HEK293 (cell line): Measurements from ENCODE around the gene TIGIT.

Experiments
- CTCF ChIA-PET: fragments of 350-600 bp; formaldehyde crosslinking; extraction: SDS; loops from one replicate; lab custom pipeline; 2021; ENCODE audit warnings: antibody characterized with exemption; lab: Yijun Ruan, JAX
- POLR2A ChIA-PET: fragments of 300-600 bp; formaldehyde crosslinking; extraction: SDS; loops from one replicate; lab custom pipeline; 2020; ENCODE audit warnings: antibody characterized with exemption, inconsistent platforms; lab: Yijun Ruan, JAX
- H3K27ac ChIP-seq: fragments of 200-500 bp; sonication (Bioruptor generic); 2 replicates; pipeline ENCODE4 v1.5.1; 2014; ENCODE audit warnings: low read depth, low read length, control low read depth, inconsistent platforms; ENCODE audit errors: extremely low read depth
- H3K36me3 ChIP-seq, 2 experiments: fragments of 200-500 bp in 1 of 2; sonication (Bioruptor generic) in 1 of 2; 1 replicate in 1 of 2; 2 replicates in 1 of 2; pipeline ENCODE4 v1.5.1; 2014 to 2017; ENCODE audit warnings: inconsistent platforms in 2 of 2, low read length in 2 of 2; ENCODE audit not compliant: control insufficient read depth in 2 of 2, insufficient read depth in 1 of 2
- H3K4me1 ChIP-seq: fragments of 200-500 bp; sonication (Bioruptor generic); 2 replicates; pipeline ENCODE4 v1.5.1; 2014; ENCODE audit warnings: mild to moderate bottlenecking, low read length, inconsistent platforms; ENCODE audit not compliant: control insufficient read depth, insufficient read depth
- H3K4me3 ChIP-seq: 2 replicates; pipeline ENCODE4 v1.5.1; 2011; ENCODE audit warnings: low read depth, mild to moderate bottlenecking, control low read depth, low read length, moderate library complexity
- H3K9me3 ChIP-seq: fragments of 200-500 bp; sonication (Bioruptor generic); 2 replicates; pipeline ENCODE4 v1.5.1; 2014; ENCODE audit warnings: low read depth, low read length, inconsistent platforms; ENCODE audit not compliant: control insufficient read depth, insufficient read depth
- AEBP2 ChIP-seq: fragments of 450-650 bp; formaldehyde crosslinking; IDR thresholded peaks from 2 replicates; pipeline ENCODE4 v1.5.1; 2016; ENCODE audit warnings: missing biosample characterization, missing genetic modification characterization, borderline replicate concordance
- BCL11A ChIP-seq: fragments of 450-650 bp; formaldehyde crosslinking; IDR thresholded peaks from 2 replicates; pipeline ENCODE4 v1.5.1; 2016; ENCODE audit warnings: low read depth, missing biosample characterization, missing genetic modification characterization
- GFI1B ChIP-seq: fragments of 450-650 bp; formaldehyde crosslinking; IDR thresholded peaks from 2 replicates; pipeline ENCODE4 v1.5.1; 2016; ENCODE audit warnings: missing biosample characterization, missing genetic modification characterization
- MYNN ChIP-seq: fragments of 450-650 bp; formaldehyde crosslinking; IDR thresholded peaks from 2 replicates; pipeline ENCODE4 v1.5.1; 2016; ENCODE audit warnings: missing biosample characterization, missing genetic modification characterization, borderline replicate concordance
- MZF1 ChIP-seq: fragments of 450-650 bp; formaldehyde crosslinking; IDR thresholded peaks from 2 replicates; pipeline ENCODE4 v1.5.1; 2017; ENCODE audit warnings: missing biosample characterization, missing genetic modification characterization, borderline replicate concordance
- PRDM4 ChIP-seq: fragments of 450-650 bp; formaldehyde crosslinking; IDR thresholded peaks from 2 replicates; pipeline ENCODE4 v1.5.1; 2017; ENCODE audit warnings: missing biosample characterization, missing genetic modification characterization
- REPIN1 ChIP-seq: fragments of 450-650 bp; formaldehyde crosslinking; IDR thresholded peaks from 2 replicates; pipeline ENCODE4 v1.5.1; 2017; ENCODE audit warnings: missing biosample characterization, missing genetic modification characterization, low read depth
- SCRT1 ChIP-seq: fragments of 450-650 bp; formaldehyde crosslinking; IDR thresholded peaks from 2 replicates; pipeline ENCODE4 v1.5.1; 2016; ENCODE audit warnings: missing biosample characterization, missing genetic modification characterization, borderline replicate concordance
- SP3 ChIP-seq: fragments of 450-650 bp; formaldehyde crosslinking; IDR thresholded peaks from 2 replicates; pipeline ENCODE4 v1.5.1; 2016; ENCODE audit warnings: missing biosample characterization, missing genetic modification characterization
- ZBTB44 ChIP-seq: fragments of 450-650 bp; IDR thresholded peaks from 2 replicates; pipeline ENCODE4 v1.5.1; 2018; ENCODE audit warnings: missing biosample characterization, mild to moderate bottlenecking, missing genetic modification characterization
- ZFP37 ChIP-seq: fragments of 450-650 bp; formaldehyde crosslinking; IDR thresholded peaks from 2 replicates; pipeline ENCODE4 v1.5.1; 2016; ENCODE audit warnings: missing biosample characterization, missing genetic modification characterization
- ZNF121 ChIP-seq: fragments of 450-650 bp; formaldehyde crosslinking; IDR thresholded peaks from 2 replicates; pipeline ENCODE4 v1.5.1; 2016; ENCODE audit warnings: missing biosample characterization, missing genetic modification characterization
- ZNF140 ChIP-seq: fragments of 450-650 bp; formaldehyde crosslinking; IDR thresholded peaks from 2 replicates; pipeline ENCODE4 v1.5.1; 2016; ENCODE audit warnings: missing biosample characterization, missing genetic modification characterization
- ZNF280C ChIP-seq: fragments of 450-650 bp; formaldehyde crosslinking; IDR thresholded peaks from 2 replicates; pipeline ENCODE4 v1.5.1; 2016; ENCODE audit warnings: missing biosample characterization, missing genetic modification characterization
- ZNF350 ChIP-seq: fragments of 450-650 bp; formaldehyde crosslinking; IDR thresholded peaks from 2 replicates; pipeline ENCODE4 v1.5.0; 2017; ENCODE audit warnings: missing biosample characterization, mild to moderate bottlenecking, missing genetic modification characterization
- ZNF394 ChIP-seq: fragments of 450-650 bp; formaldehyde crosslinking; IDR thresholded peaks from 2 replicates; pipeline ENCODE4 v1.5.1; 2016; ENCODE audit warnings: missing biosample characterization, missing genetic modification characterization, mild to moderate bottlenecking, moderate library complexity, borderline replicate concordance
- ZNF473 ChIP-seq: fragments of 450-650 bp; formaldehyde crosslinking; IDR thresholded peaks from 2 replicates; pipeline ENCODE4 v1.5.1; 2017; ENCODE audit warnings: missing biosample characterization, missing genetic modification characterization
- ZNF529 ChIP-seq: fragments of 450-650 bp; formaldehyde crosslinking; IDR thresholded peaks from 2 replicates; pipeline ENCODE4 v1.5.1; 2017; ENCODE audit warnings: missing genetic modification characterization, missing biosample characterization; ENCODE audit not compliant: insufficient replicate concordance
- ZNF558 ChIP-seq: fragments of 450-650 bp; formaldehyde crosslinking; IDR thresholded peaks from 2 replicates; pipeline ENCODE4 v1.5.1; 2016; ENCODE audit warnings: missing biosample characterization, missing genetic modification characterization
- ZNF610 ChIP-seq: fragments of 450-650 bp; formaldehyde crosslinking; IDR thresholded peaks from 2 replicates; pipeline ENCODE4 v1.5.1; 2016; ENCODE audit warnings: missing biosample characterization, missing genetic modification characterization, borderline replicate concordance
- ZNF624 ChIP-seq: fragments of 450-650 bp; formaldehyde crosslinking; IDR thresholded peaks from 2 replicates; pipeline ENCODE4 v1.5.1; 2017; ENCODE audit warnings: missing biosample characterization, missing genetic modification characterization
- ZNF677 ChIP-seq: fragments of 450-650 bp; IDR thresholded peaks from 2 replicates; pipeline ENCODE4 v1.5.0; 2018; ENCODE audit warnings: missing biosample characterization, mild to moderate bottlenecking, missing genetic modification characterization, moderate library complexity
- ZNF776 ChIP-seq: fragments of 450-650 bp; formaldehyde crosslinking; IDR thresholded peaks from 2 replicates; pipeline ENCODE4 v1.5.0; 2017; ENCODE audit warnings: missing biosample characterization, missing genetic modification characterization, borderline replicate concordance
- ZNF785 ChIP-seq: fragments of 450-650 bp; formaldehyde crosslinking; IDR thresholded peaks from 2 replicates; pipeline ENCODE4 v1.5.1; 2016; ENCODE audit warnings: missing biosample characterization, missing genetic modification characterization
- ZSCAN18 ChIP-seq: fragments of 450-650 bp; formaldehyde crosslinking; IDR thresholded peaks from 2 replicates; pipeline ENCODE4 v1.5.1; 2016; ENCODE audit warnings: missing biosample characterization, missing genetic modification characterization
- ZSCAN23 ChIP-seq: fragments of 450-650 bp; formaldehyde crosslinking; IDR thresholded peaks from 2 replicates; pipeline ENCODE4 v1.5.1; 2016; ENCODE audit warnings: missing biosample characterization, missing genetic modification characterization

The TIGIT gene

GRCh38 chr3:114308377-114308776 lies 14.5 kb downstream of the TIGIT start (continued):
- no peak for TF ChIP-seq AEBP2 (tag by site-specific recombination)
- TF ChIP-seq PRDM4: no peak
- TF ChIP-seq ZNF610 (tag by site-specific recombination): no peak
- TF ChIP-seq BCL11A (tag by site-specific recombination): no peak
- TF ChIP-seq ZNF350 (tag by site-specific recombination): no peak
- no peak for TF ChIP-seq REPIN1 (tag by site-specific recombination)
- TF ChIP-seq ZNF785: no peak
- TF ChIP-seq ZNF473 (tag by site-specific recombination): no peak
- TF ChIP-seq GFI1B (tag by site-specific recombination): no peak

- no peak overlapping the region for H3K27ac ChIP-seq
- CTCF ChIA-PET: interaction anchor here (1.6 kb wide), 1 partner anchor 18 kb away, joined by 4 read pairs; no protein-coding TSS in a partner anchor
- no peaks in the 10 kb centered on the region for H3K4me1 ChIP-seq
- no peaks in the 10 kb centered on the region for H3K9me3 ChIP-seq
- POLR2A ChIA-PET: no interaction called here
- H3K4me3 ChIP-seq: no peak overlapping the region
- TF ChIP-seq ZNF140 (tag by site-specific recombination) (no peak), ZNF776 (tag by site-specific recombination) (no peak), ZNF394 (tag by site-specific recombination) (no peak), ZNF473 (tag by site-specific recombination) (no peak), ZNF677 (tag by site-specific recombination) (no peak), ZBTB44 (tag by site-specific recombination) (no peak), ZNF529 (tag by site-specific recombination) (no peak)
- TF ChIP-seq, all 188 proteins: peak for 0
- no peaks in the 10 kb centered on the region for H3K36me3 ChIP-seq
Measured at GRCh38 chr3:114308830-114309229, 15.0 kb downstream of the TIGIT start.

GRCh38 chr3:114310695-114311094 lies 16.9 kb downstream of the TIGIT start:
- CTCF ChIA-PET: interaction anchor here (0.5 to 1.7 kb wide), 2 partner anchors 11 to 660 kb away, joined by 4 to 5 read pairs; no protein-coding TSS in a partner anchor
- Histone ChIP-seq H3K4me1 (no peaks in the 10 kb centered on the region), H3K4me3 (no peak overlapping the region), H3K27ac (no peak overlapping the region), H3K36me3 (no peaks in the 10 kb centered on the region), H3K9me3 (no peaks in the 10 kb centered on the region)
- POLR2A ChIA-PET: no interaction called here
- TF ChIP-seq ZNF280C (tag by site-specific recombination) (no peak), SCRT1 (tag by site-specific recombination) (no peak), ZSCAN18 (tag by site-specific recombination) (no peak), SP3 (tag by site-specific recombination) (no peak), ZNF558 (tag by site-specific recombination) (no peak), ZSCAN23 (tag by site-specific recombination) (no peak), MYNN (tag by site-specific recombination) (no peak), ZNF121 (tag by site-specific recombination) (no peak), ZFP37 (no peak), MZF1 (tag by site-specific recombination) (no peak), ZNF624 (tag by site-specific recombination) (no peak)
